C4-2B (cell line): ENCODE results near the gene SCUBE2.

Source experiments
- CTCF ChIP-seq: fragments of 450-650 bp; conservative IDR thresholded peaks from 2 replicates; pipeline ENCODE4 v1.5.1; 2017; ENCODE audit warnings: mild to moderate bottlenecking
- ZFX ChIP-seq: fragments of 450-650 bp; IDR thresholded peaks from 2 replicates; pipeline ENCODE4 v1.6.1; 2017

DNA sequence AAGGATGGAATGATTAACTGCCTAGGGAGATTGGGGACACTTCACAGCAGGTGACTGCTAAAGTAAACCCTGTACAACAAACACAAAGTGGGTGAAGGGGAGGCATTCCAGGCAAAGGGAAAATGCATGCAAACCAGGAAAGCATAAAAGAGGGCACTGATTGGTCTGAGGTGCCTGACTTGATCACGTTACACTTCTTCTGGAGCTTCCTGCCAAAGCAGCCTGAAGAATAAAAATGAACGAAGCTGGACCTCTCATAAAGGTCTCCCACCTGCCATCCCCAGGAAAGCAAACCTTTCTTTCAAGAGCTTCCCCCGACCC is 46.7 kb upstream of the SCUBE2 start:
- TF ChIP-seq CTCF = peak; percentile 83; the same call in 1 of the 2 replicates
- no peak for TF ChIP-seq ZFX
